Endodermal cell (in vitro differentiated cells): ENCODE data around the gene PLEKHA8. TPM values are rescaled to one million over a fixed set of nuclear protein-coding genes. Genes with fewer than 3 reads are reported as not detected.

Experiments used
- DNase-seq: peaks from one replicate; pipeline ENCODE4 v3.0.0-alpha.2; 2017
- H3K27ac ChIP-seq: 2 replicates; pipeline ENCODE4 v1.5.1; 2013; ENCODE audit warnings: mild to moderate bottlenecking, low read depth, low read length, moderate library complexity
- H3K27me3 ChIP-seq: 2 replicates; pipeline ENCODE4 v1.6.1; 2013; ENCODE audit warnings: mild to moderate bottlenecking, low read length, moderate library complexity; ENCODE audit not compliant: insufficient read depth, control insufficient read depth, poor library complexity, severe bottlenecking
- H3K36me3 ChIP-seq: 2 replicates; pipeline ENCODE4 v1.7.0; 2013; ENCODE audit warnings: mild to moderate bottlenecking, low read length, moderate library complexity; ENCODE audit not compliant: control insufficient read depth, insufficient read depth
- H3K4me1 ChIP-seq: one replicate; pipeline ENCODE4 v1.7.0; 2013; ENCODE audit warnings: low read length; ENCODE audit not compliant: control insufficient read depth, insufficient read depth
- H3K4me3 ChIP-seq: 2 replicates; pipeline ENCODE4 v1.5.1; 2013; ENCODE audit warnings: mild to moderate bottlenecking, low read length, moderate library complexity
- H3K9ac ChIP-seq: 2 replicates; pipeline ENCODE4 v1.6.1; 2013; ENCODE audit warnings: mild to moderate bottlenecking, low read length, moderate library complexity; ENCODE audit not compliant: poor library complexity, severe bottlenecking; ENCODE audit errors: extremely low read depth
- H3K9me3 ChIP-seq: 2 replicates; pipeline ENCODE4 v1.6.1; 2013; ENCODE audit warnings: mild to moderate bottlenecking, low read length, moderate library complexity; ENCODE audit not compliant: control insufficient read depth
- H3K27ac Mint-ChIP-seq: 2 replicates; pipeline ENCODE4 v1.8.0; 2020; ENCODE audit warnings: mixed read lengths
- H3K27me3 Mint-ChIP-seq: 2 replicates; pipeline ENCODE4 v1.8.0; 2021; ENCODE audit warnings: mild to moderate bottlenecking, mixed read lengths; ENCODE audit not compliant: insufficient read depth
- H3K36me3 Mint-ChIP-seq: 2 replicates; pipeline ENCODE4 v1.8.0; 2020; ENCODE audit warnings: low read depth, mixed read lengths
- H3K4me1 Mint-ChIP-seq: 2 replicates; pipeline ENCODE4 v1.8.0; 2020; ENCODE audit warnings: mixed read lengths
- H3K4me3 Mint-ChIP-seq: 2 replicates; pipeline ENCODE4 v1.8.0; 2020; ENCODE audit warnings: mild to moderate bottlenecking, moderate library complexity, mixed read lengths
- H3K9me3 Mint-ChIP-seq: 2 replicates; pipeline ENCODE4 v1.8.0; 2020; ENCODE audit warnings: mild to moderate bottlenecking, mixed read lengths
- CTCF ChIP-seq: fragments of 200-600 bp; sonication (generic); conservative IDR thresholded peaks from 2 replicates; pipeline ENCODE4 v1.5.0; 2021; ENCODE audit warnings: antibody characterized with exemption, mild to moderate bottlenecking
- WGBS, 2 experiments: methylation state at CpG; one replicate each; pipeline versions ENCODE4 v1.1.5 to v1.1.7; 2013; ENCODE audit warnings: missing lambda C conversion rate in 2 of 2, mixed read lengths in 1 of 2; ENCODE audit not compliant: insufficient coverage in 1 of 2, insufficient read length in 1 of 2; 5-methylcytosine and 5-hydroxymethylcytosine counted together
- total RNA-seq, 2 donors: library from RNA; stranded (reverse); fragmentation: NEBNext Ultra II Directional in 1 of 2; extraction: Animal tissue kit (Norgen Biotek cat#: 25700) in 1 of 2; gene quantifications; 2 replicates in 1 of 2; 3 replicates in 1 of 2; pipeline ENCODE4 v1.2.1, GENCODE V29; 2021

The PLEKHA8 gene
- total RNA-seq, 2 donors from 2014 or later, result 37.7 to 42.2 TPM

- no peak overlapping the region for H3K27ac ChIP-seq
- Mint-ChIP-seq H3K36me3 (peaks cover 9% of the 10 kb centered on the region), H3K27ac (no peak overlapping the region), H3K9me3 (no peaks in the 10 kb centered on the region), H3K4me3 (no peak overlapping the region), H3K27me3 (no peaks in the 10 kb centered on the region), H3K4me1 (peaks cover 8% of the 10 kb centered on the region)
- 96 to 100% methylated on average over 6 of the region's 6 CpGs for WGBS, 2 experiments
- DNase-seq, result no peak
- no peaks in the 10 kb centered on the region for H3K4me1 ChIP-seq
- H3K9ac ChIP-seq, result no peak overlapping the region
- H3K4me3 ChIP-seq, result no peak overlapping the region
- H3K27me3 ChIP-seq, result no peaks in the 10 kb centered on the region
- no peak for TF ChIP-seq CTCF
- peaks cover 15% of the 10 kb centered on the region for H3K36me3 ChIP-seq
- no peaks in the 10 kb centered on the region for H3K9me3 ChIP-seq
These were observed 18.2 kb upstream of the PLEKHA8 start for GRCh38 chr7:30010021-30010420.

- Mint-ChIP-seq H3K4me3 (no peak overlapping the region), H3K36me3 (peaks cover 19% of the 10 kb centered on the region), H3K4me1 (no peaks in the 10 kb centered on the region), H3K27me3 (no peaks in the 10 kb centered on the region), H3K9me3 (no peaks in the 10 kb centered on the region), H3K27ac (no peak overlapping the region)
- 93 to 100% methylated on average over 2 to 3 of the region's 3 CpGs for WGBS, 2 experiments
- no peak for TF ChIP-seq CTCF
- no peak overlapping the region for H3K9ac ChIP-seq
- no peak for DNase-seq
- H3K4me3 ChIP-seq, result no peak overlapping the region
- H3K27me3 ChIP-seq, result no peaks in the 10 kb centered on the region
- no peaks in the 10 kb centered on the region for H3K4me1 ChIP-seq
- no peak overlapping the region for H3K27ac ChIP-seq
- H3K36me3 ChIP-seq, result peaks cover 32% of the 10 kb centered on the region
- no peaks in the 10 kb centered on the region for H3K9me3 ChIP-seq
These were observed 15.5 kb upstream of the PLEKHA8 start for GRCh38 chr7:30012757-30013156.

DNA sequence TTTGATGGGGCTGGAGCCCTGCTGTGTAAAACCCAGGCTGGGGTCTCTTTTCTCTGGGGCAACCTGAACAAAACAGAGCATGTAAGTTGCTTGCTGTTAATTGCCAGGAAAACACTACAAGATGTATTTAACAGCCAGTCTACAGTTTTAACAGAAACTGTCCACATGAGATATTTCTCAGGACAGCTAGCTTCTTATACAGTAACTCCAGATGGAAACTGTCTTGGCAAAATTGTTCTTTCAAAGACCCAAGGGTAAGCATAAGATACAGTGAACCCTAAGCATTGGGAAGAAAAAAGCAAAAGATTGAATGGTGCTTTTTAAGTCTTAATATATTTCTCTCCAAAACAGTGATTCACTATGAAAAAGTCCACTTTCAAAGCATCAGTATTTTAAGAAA lies 9.8 kb upstream of the PLEKHA8 start:
- no peak for TF ChIP-seq CTCF
- Mint-ChIP-seq H3K4me1 (peaks cover 4% of the 10 kb centered on the region), H3K27ac (no peak overlapping the region), H3K27me3 (no peaks in the 10 kb centered on the region), H3K36me3 (peaks cover 30% of the 10 kb centered on the region), H3K9me3 (no peaks in the 10 kb centered on the region), H3K4me3 (no peak overlapping the region)
- Histone ChIP-seq H3K9me3 (no peaks in the 10 kb centered on the region), H3K27ac (no peak overlapping the region), H3K9ac (no peak overlapping the region), H3K36me3 (peaks cover 55% of the 10 kb centered on the region), H3K4me1 (no peaks in the 10 kb centered on the region), H3K27me3 (no peaks in the 10 kb centered on the region), H3K4me3 (no peak overlapping the region)
- no peak for DNase-seq
